K562 (cell line): ENCODE results near the gene ABCB6. TPM values are rescaled to one million over a fixed set of nuclear protein-coding genes. Genes with fewer than 3 reads are reported as not detected.

Source experiments
- FIP1L1 ChIP-seq: fragments of 200-400 bp; formaldehyde crosslinking; IDR thresholded peaks from 2 replicates; pipeline ENCODE4 v1.6.1; 2018; ENCODE audit warnings: mild to moderate bottlenecking, low read depth, low read length; ENCODE audit not compliant: poor library complexity, severe bottlenecking
- FOXA3 ChIP-seq, 2 experiments: fragments of 450-650 bp in 1 of 2; sonication (generic) in 1 of 2; formaldehyde crosslinking; IDR thresholded peaks in 1 of 2; conservative IDR thresholded peaks in 1 of 2; 2 replicates each; pipeline versions ENCODE4 v1.4.0 to v1.8.0; 2020 to 2022; ENCODE audit warnings: mild to moderate bottlenecking in 2 of 2, missing genetic modification reagents in 1 of 2
- LCOR ChIP-seq: sonication (generic); formaldehyde crosslinking; IDR thresholded peaks from 2 replicates; pipeline ENCODE4 v1.8.0; 2022; ENCODE audit warnings: mild to moderate bottlenecking, missing genetic modification reagents
- SMARCB1 ChIP-seq: IDR thresholded peaks from 2 replicates; pipeline ENCODE4 v1.6.1; 2011; ENCODE audit warnings: improper control_type of control experiment, low read depth; ENCODE audit not compliant: insufficient read length
- TOE1 ChIP-seq, 2 experiments: fragments of 450-650 bp in 1 of 2; sonication (generic) in 1 of 2; formaldehyde crosslinking in 1 of 2; IDR thresholded peaks; 2 replicates each; pipeline versions ENCODE4 v1.7.1 to v1.8.0; 2016 to 2022; ENCODE audit warnings: borderline replicate concordance in 2 of 2, mild to moderate bottlenecking in 2 of 2, antibody characterized with exemption in 1 of 2, inconsistent platforms in 1 of 2, low read depth in 1 of 2, missing genetic modification reagents in 1 of 2, moderate library complexity in 1 of 2
- UBTF ChIP-seq, 2 experiments: IDR thresholded peaks; 2 replicates each; pipeline ENCODE4 v1.6.1; 2012; ENCODE audit warnings: improper control_type of control experiment in 2 of 2, low read depth in 2 of 2, low read length in 2 of 2, borderline replicate concordance in 1 of 2
- VEZF1 ChIP-seq: fragments of 200-800 bp; sonication (Bioruptor generic); IDR thresholded peaks from 2 replicates; pipeline ENCODE4 v1.6.1; 2017; ENCODE audit warnings: missing genetic modification characterization, missing compliant biosample characterization
- ZNF12 ChIP-seq: sonication (generic); formaldehyde crosslinking; IDR thresholded peaks from 2 replicates; pipeline ENCODE4 v1.4.0; 2020; ENCODE audit warnings: mild to moderate bottlenecking, missing genetic modification reagents
- ZNF232 ChIP-seq: sonication (generic); formaldehyde crosslinking; IDR thresholded peaks from 2 replicates; pipeline ENCODE4 v1.8.0; 2022; ENCODE audit warnings: mild to moderate bottlenecking, missing genetic modification reagents
- ZNF445 ChIP-seq: fragments of 250-450 bp; sonication (Bioruptor Pico); IDR thresholded peaks from 2 replicates; pipeline ENCODE4 v1.4.0; 2020; ENCODE audit warnings: low read depth, mild to moderate bottlenecking, moderate library complexity
- ZNF561 ChIP-seq: fragments of 450-650 bp; formaldehyde crosslinking; conservative IDR thresholded peaks from 2 replicates; pipeline ENCODE4 v1.4.0; 2020; ENCODE audit warnings: mild to moderate bottlenecking, moderate library complexity
- ZNF668 ChIP-seq: fragments of 250-450 bp; sonication (Bioruptor Pico); IDR thresholded peaks from 2 replicates; pipeline ENCODE4 v1.8.0; 2022; ENCODE audit warnings: mild to moderate bottlenecking, inconsistent platforms
- polyA plus RNA-seq, 8 experiments: library from polyadenylated mRNA; depleted of rRNA in 4 of 8; stranded (reverse) in 5 of 8; unstranded in 3 of 8; fragments of >200 nt; fragmentation: Nextera tagmentation in 2 of 8; fragmentation: Illumina TruSeq in 1 of 8; extraction: Ambion mirVana in 2 of 8; extraction: Trizol in 1 of 8; gene quantifications; 2 replicates each; pipeline versions ENCODE4 v1.2.1 to v1.2.3, GENCODE V29; 2011 to 2014; ENCODE audit warnings: inconsistent platforms in 1 of 8, missing spikeins in 1 of 8
- total RNA-seq, 7 experiments: library from RNA; depleted of rRNA in 6 of 7; stranded (reverse); fragments of >200 nt in 6 of 7; fragmentation: Illumina TruSeq in 2 of 7; extraction: Trizol in 2 of 7; gene quantifications; 2 replicates each; pipeline versions ENCODE4 v1.2.1 to v1.2.3, GENCODE V29; 2011 to 2021; ENCODE audit warnings: low replicate concordance in 1 of 7
- TF ChIP-seq, protein P1 (sequence below): fragments of 250-450 bp; sonication (Bioruptor Pico); IDR thresholded peaks from 2 replicates; pipeline ENCODE4 v1.4.0; 2020; ENCODE audit warnings: mild to moderate bottlenecking, moderate library complexity, borderline replicate concordance
- TF ChIP-seq, protein P2 (sequence below): fragments of 250-450 bp; sonication (Bioruptor Pico); IDR thresholded peaks from 2 replicates; pipeline ENCODE4 v1.5.0; 2021; ENCODE audit warnings: mild to moderate bottlenecking, moderate library complexity

Gene ABCB6
- total and polyA plus RNA-seq, 9 of the 15 experiments (the other 6 are each of a cell fraction or from before 2014, with no cell fraction given), result 3.7 to 29.8 (median 16.8) TPM

GRCh38 chr2:219218732-219219701 is at the start of gene ABCB6 (continued):
- TF ChIP-seq, protein P1, sequence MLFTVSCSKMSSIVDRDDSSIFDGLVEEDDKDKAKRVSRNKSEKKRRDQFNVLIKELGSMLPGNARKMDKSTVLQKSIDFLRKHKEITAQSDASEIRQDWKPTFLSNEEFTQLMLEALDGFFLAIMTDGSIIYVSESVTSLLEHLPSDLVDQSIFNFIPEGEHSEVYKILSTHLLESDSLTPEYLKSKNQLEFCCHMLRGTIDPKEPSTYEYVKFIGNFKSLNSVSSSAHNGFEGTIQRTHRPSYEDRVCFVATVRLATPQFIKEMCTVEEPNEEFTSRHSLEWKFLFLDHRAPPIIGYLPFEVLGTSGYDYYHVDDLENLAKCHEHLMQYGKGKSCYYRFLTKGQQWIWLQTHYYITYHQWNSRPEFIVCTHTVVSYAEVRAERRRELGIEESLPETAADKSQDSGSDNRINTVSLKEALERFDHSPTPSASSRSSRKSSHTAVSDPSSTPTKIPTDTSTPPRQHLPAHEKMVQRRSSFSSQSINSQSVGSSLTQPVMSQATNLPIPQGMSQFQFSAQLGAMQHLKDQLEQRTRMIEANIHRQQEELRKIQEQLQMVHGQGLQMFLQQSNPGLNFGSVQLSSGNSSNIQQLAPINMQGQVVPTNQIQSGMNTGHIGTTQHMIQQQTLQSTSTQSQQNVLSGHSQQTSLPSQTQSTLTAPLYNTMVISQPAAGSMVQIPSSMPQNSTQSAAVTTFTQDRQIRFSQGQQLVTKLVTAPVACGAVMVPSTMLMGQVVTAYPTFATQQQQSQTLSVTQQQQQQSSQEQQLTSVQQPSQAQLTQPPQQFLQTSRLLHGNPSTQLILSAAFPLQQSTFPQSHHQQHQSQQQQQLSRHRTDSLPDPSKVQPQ, result no peak
- TF ChIP-seq ZNF12 (CRISPR knock-in tag) (no peak), VEZF1 (CRISPR knock-in tag) (peak; percentile 98), ZNF232 (CRISPR knock-in tag) (0 out of 2 replicates have a peak, but pooled peaks have one; percentile 39), FIP1L1 (peak; percentile 74), TOE1 (IDR thresholded peaks at IDR 0.05; ENCODE audit: borderline replicate concordance) (peak; percentile 95), TOE1 (CRISPR knock-in tag; IDR thresholded peaks at IDR 0.05; ENCODE audit: borderline replicate concordance, low read depth) (no peak), UBTF (IDR thresholded peaks at IDR 0.05; ENCODE audit: borderline replicate concordance in 1 of 2, low read depth in 2 of 2, low read length in 2 of 2) (no peak), ZNF668 (CRISPR knock-in tag) (no peak), SMARCB1 (no peak), FOXA3 (CRISPR knock-in tag; conservative IDR thresholded peaks at IDR 0.05 in 1 of 2, IDR thresholded peaks at IDR 0.05 in 1 of 2) (0 out of 4 replicates have a peak, but pooled peaks of 1 of the 2 experiments have one; percentile 38), ZNF445 (CRISPR knock-in tag) (no peak), ZNF561 (no peak), LCOR (CRISPR knock-in tag) (peak; percentile 42; the same call in 1 of the 2 replicates)
- TF ChIP-seq, protein P2, sequence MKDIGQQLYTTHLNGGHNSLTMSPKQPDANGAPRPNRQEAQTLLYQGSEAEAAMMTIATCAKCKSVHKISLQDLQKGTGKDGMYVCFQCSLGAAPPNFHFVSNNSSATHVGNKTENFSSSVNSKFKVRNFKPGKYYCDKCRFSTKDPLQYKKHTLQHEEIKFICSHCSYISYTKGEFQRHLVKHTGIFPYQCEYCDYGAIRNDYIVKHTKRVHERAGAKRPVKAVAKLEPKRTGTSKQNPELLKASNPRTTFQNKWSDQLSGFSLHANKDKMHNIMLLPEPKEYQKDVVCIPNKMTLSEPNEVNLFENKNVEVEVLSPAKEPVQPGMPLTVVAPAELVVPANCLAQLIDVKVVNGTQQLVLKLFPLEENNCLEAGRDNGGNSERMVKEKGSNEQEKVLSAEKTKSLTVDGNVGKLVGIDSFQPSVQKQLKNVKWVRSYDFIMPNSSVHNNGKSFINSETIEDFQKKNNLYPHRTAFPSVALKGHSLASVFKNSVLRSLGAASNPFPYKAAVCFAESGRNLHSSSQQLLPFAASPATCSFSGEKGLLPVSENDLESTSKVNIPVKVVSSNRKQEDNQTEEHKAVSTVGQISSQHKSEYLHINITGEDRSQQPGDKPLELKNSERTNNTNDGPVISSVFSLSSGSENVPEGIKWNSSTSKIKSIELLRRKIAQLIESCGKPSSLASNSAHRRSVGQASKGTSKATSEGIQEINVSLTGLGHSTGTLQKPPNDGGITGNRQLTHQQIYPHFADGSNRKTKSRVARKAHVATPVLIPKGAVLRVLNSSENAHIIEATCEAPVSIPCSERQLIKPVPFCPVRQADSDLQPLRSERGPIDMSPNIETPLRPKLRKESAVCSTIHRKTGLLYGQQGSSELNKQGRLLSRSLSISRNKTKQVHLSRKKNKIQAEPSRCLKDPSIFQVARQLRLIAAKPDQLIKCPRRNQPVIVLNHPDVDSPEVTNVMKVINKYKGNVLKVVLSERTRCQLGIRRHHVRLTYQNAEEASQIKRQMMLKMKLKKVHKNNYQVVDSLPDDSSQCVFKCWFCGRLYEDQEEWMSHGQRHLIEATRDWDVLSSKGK (CRISPR knock-in tag), result no peak
